Measurements from ENCODE around the gene PPP1R3F.
"Not testable (repeated sequence)": the region's sequence is repeated elsewhere in the genome, so short reads cannot be mapped to it uniquely, and the experiment has no call there.

The PPP1R3F gene

GRCh38 chrX:49316085-49316484 is 46.5 kb downstream of the PPP1R3F start:
- TF ChIP-seq SIN3A (IDR thresholded peaks at IDR 0.05; ENCODE audit: borderline replicate concordance, insufficient read depth, low read length) (no peak), POLR2AphosphoS5 (IDR thresholded peaks at IDR 0.05; ENCODE audit: low read depth, low read length) (no peak), TAF1 (IDR thresholded peaks at IDR 0.05; ENCODE audit: borderline replicate concordance, insufficient read depth, low read length) (no peak), FOXP2 (optimal IDR thresholded peaks at IDR 0.05; ENCODE audit: borderline replicate concordance, extremely low read depth, extremely low read length, insufficient read depth) (no peak)
- TF ChIP-seq, protein P1, sequence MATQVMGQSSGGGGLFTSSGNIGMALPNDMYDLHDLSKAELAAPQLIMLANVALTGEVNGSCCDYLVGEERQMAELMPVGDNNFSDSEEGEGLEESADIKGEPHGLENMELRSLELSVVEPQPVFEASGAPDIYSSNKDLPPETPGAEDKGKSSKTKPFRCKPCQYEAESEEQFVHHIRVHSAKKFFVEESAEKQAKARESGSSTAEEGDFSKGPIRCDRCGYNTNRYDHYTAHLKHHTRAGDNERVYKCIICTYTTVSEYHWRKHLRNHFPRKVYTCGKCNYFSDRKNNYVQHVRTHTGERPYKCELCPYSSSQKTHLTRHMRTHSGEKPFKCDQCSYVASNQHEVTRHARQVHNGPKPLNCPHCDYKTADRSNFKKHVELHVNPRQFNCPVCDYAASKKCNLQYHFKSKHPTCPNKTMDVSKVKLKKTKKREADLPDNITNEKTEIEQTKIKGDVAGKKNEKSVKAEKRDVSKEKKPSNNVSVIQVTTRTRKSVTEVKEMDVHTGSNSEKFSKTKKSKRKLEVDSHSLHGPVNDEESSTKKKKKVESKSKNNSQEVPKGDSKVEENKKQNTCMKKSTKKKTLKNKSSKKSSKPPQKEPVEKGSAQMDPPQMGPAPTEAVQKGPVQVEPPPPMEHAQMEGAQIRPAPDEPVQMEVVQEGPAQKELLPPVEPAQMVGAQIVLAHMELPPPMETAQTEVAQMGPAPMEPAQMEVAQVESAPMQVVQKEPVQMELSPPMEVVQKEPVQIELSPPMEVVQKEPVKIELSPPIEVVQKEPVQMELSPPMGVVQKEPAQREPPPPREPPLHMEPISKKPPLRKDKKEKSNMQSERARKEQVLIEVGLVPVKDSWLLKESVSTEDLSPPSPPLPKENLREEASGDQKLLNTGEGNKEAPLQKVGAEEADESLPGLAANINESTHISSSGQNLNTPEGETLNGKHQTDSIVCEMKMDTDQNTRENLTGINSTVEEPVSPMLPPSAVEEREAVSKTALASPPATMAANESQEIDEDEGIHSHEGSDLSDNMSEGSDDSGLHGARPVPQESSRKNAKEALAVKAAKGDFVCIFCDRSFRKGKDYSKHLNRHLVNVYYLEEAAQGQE (IDR thresholded peaks at IDR 0.05; ENCODE audit: insufficient read depth in 1 of 2, low read depth in 2 of 2, low read length in 2 of 2) = no peak

DNA sequence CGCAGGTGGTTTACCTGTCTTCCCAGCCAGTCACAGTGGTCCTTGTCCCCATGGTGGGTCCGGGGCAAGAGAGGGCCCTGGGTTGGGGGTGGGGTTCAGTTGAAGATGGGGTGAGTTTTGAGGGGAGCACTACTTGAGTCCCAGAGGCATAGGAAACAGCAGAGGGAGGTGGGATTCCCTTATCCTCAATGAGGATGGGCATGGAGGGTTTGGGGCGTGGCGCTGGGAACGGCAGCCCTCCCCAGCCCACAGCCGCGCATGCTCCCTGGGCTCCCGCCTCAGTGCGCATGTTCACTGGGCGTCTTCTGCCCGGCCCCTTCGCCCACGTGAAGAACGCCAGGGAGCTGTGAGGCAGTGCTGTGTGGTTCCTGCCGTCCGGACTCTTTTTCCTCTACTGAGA is 52.1 kb downstream of the PPP1R3F start, which contains the start of gene GAGE12J:
GAGE12J (plus strand) TSS at position 301 of the 400 bp plus-strand sequence. CDS start 1,157 bp downstream, outside the sequence.
- not testable (repeated sequence) for TF ChIP-seq FOXP2 (optimal IDR thresholded peaks at IDR 0.05; ENCODE audit: borderline replicate concordance, extremely low read depth, extremely low read length, insufficient read depth); SIN3A (IDR thresholded peaks at IDR 0.05; ENCODE audit: borderline replicate concordance, insufficient read depth, low read length)
- TF ChIP-seq, protein P1 (IDR thresholded peaks at IDR 0.05; ENCODE audit: insufficient read depth in 1 of 2, low read depth in 2 of 2, low read length in 2 of 2) = not testable (repeated sequence)

DNA sequence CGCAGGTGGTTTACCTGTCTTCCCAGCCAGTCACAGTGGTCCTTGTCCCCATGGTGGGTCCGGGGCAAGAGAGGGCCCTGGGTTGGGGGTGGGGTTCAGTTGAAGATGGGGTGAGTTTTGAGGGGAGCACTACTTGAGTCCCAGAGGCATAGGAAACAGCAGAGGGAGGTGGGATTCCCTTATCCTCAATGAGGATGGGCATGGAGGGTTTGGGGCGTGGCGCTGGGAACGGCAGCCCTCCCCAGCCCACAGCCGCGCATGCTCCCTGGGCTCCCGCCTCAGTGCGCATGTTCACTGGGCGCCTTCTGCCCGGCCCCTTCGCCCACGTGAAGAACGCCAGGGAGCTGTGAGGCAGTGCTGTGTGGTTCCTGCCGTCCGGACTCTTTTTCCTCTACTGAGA is 61.7 kb downstream of the PPP1R3F start, which contains the start of gene GAGE13:
GAGE13 (plus strand) TSS at position 301 of the 400 bp plus-strand sequence. CDS start 1,156 bp downstream, outside the sequence.
- not testable (repeated sequence) for TF ChIP-seq TAF1, SIN3A (IDR thresholded peaks at IDR 0.05; ENCODE audit: borderline replicate concordance, insufficient read depth, low read length)
- TF ChIP-seq, protein P1 (IDR thresholded peaks at IDR 0.05; ENCODE audit: insufficient read depth in 1 of 2, low read depth in 2 of 2, low read length in 2 of 2) = not testable (repeated sequence)

Data from PFSK-1 (cell line).